ENCODE data around the gene MYOF.
"Not testable (repeated sequence)": the region's sequence is repeated elsewhere in the genome, so short reads cannot be mapped to it uniquely, and the experiment has no call there.

Gene MYOF

GRCh38 chr10:93420944-93421825 lies 60.9 kb downstream of the MYOF start:
- DNase-seq, result no peak

- DNase-seq, result no peak
Observed at GRCh38 chr10:93420091-93420490, 62.0 kb downstream of the MYOF start.

GRCh38 chr10:93419016-93419415 lies 63.1 kb downstream of the MYOF start:
- DNase-seq, result not testable (repeated sequence)

GRCh38 chr10:93417921-93418320 lies 64.2 kb downstream of the MYOF start:
- no peak for DNase-seq

- no peak for DNase-seq
Observed at GRCh38 chr10:93417266-93417665, 64.9 kb downstream of the MYOF start.

- DNase-seq, result no peak
Observed at GRCh38 chr10:93416824-93417223, 65.3 kb downstream of the MYOF start.

- DNase-seq, result no peak
Observed at GRCh38 chr10:93415693-93416092, 66.4 kb downstream of the MYOF start.

GRCh38 chr10:93413252-93413689 lies 68.9 kb downstream of the MYOF start:
- DNase-seq, result peak in 1 of 2 experiments; percentile 4

- no peak for DNase-seq
Observed at GRCh38 chr10:93412801-93413200, 69.3 kb downstream of the MYOF start.

GRCh38 chr10:93410697-93411348 lies 71.3 kb downstream of the MYOF start:
- DNase-seq, result no peak

GRCh38 chr10:93408783-93409182 lies 73.4 kb downstream of the MYOF start:
- DNase-seq, result no peak

GRCh38 chr10:93406364-93407145 lies 75.6 kb downstream of the MYOF start:
- no peak for DNase-seq

GRCh38 chr10:93404048-93404354 lies 78.1 kb downstream of the MYOF start:
- DNase-seq, result no peak

- DNase-seq, result no peak
Observed at GRCh38 chr10:93403152-93404047, 78.7 kb downstream of the MYOF start.

- no peak for DNase-seq
Observed at GRCh38 chr10:93402192-93402591, 79.9 kb downstream of the MYOF start.

GRCh38 chr10:93398528-93398927 lies 83.6 kb downstream of the MYOF start:
- DNase-seq, result no peak

GRCh38 chr10:93397020-93397419 lies 85.1 kb downstream of the MYOF start:
- no peak for DNase-seq

- DNase-seq, result no peak
Observed at GRCh38 chr10:93393211-93393610, 88.9 kb downstream of the MYOF start.

GRCh38 chr10:93392121-93392520 lies 90.0 kb downstream of the MYOF start:
- no peak for DNase-seq

- DNase-seq, result no peak
Observed at GRCh38 chr10:93390306-93391090, 91.6 kb downstream of the MYOF start.

GRCh38 chr10:93386631-93387369 lies 95.3 kb downstream of the MYOF start:
- DNase-seq, result no peak
